HCT116 (cell line): ENCODE data around the gene KLHL25. TPM values are rescaled to one million over a fixed set of nuclear protein-coding genes. Genes with fewer than 3 reads are reported as not detected.
A peak's percentile ranks its signal among the peaks of the same experiment; 100 is the strongest.

Experiments
- ATAC-seq: fragments of 200-7000 bp; cut with Tn5 transposase; 2 replicates; pipeline ENCODE4 v1.9.1; 2020; ENCODE audit warnings: mild to moderate bottlenecking, moderate library complexity
- BruUV-seq: library from RNA; stranded (reverse); fragments of 400-500 nt; replicated peaks from 2 replicates; lab custom pipeline; 2021; lab: Mats Ljungman, UMichigan
- CTCF ChIA-PET: fragments of 300-600 bp; sonication (Branson Sonifier 250); formaldehyde crosslinking; loops from one replicate; lab custom pipeline; 2021; ENCODE audit warnings: antibody characterized with exemption; lab: Charles Lee
- POLR2A ChIA-PET: fragments of 300-600, 350-600 bp; sonication (Branson Sonifier 250); formaldehyde crosslinking; loops from one replicate; lab custom pipeline; 2021; ENCODE audit warnings: antibody characterized with exemption; lab: Charles Lee
- RAD21 ChIA-PET, 2 experiments: fragments of 300-600 bp; sonication (Branson Sonifier 250); formaldehyde crosslinking; loops; one replicate each; lab custom pipeline; 2023; ENCODE audit warnings: low total read pairs in 2 of 2; ENCODE audit not compliant: uncharacterized antibody in 2 of 2, unreplicated experiment in 2 of 2, low non-redundant PET in 1 of 2; lab: Charles Lee
- DNase-seq: peaks from one replicate; pipeline ENCODE4 v3.0.0-alpha.2; 2010; ENCODE audit warnings: low read depth, low spot score
- H2AFZ ChIP-seq: fragments of 200-600 bp; shearing (Covaris generic), sonication (generic); 2 replicates; pipeline ENCODE4 v1.6.1; 2017; ENCODE audit warnings: low read depth, mixed run types, mixed read lengths, antibody characterized with exemption, low read length; ENCODE audit not compliant: poor library complexity, severe bottlenecking
- H3K27ac ChIP-seq: 2 replicates; pipeline ENCODE4 v1.5.1; 2012; ENCODE audit warnings: low read depth, low read length
- H3K27me3 ChIP-seq: fragments of 200-600 bp; sonication (generic); 2 replicates; pipeline ENCODE4 v1.6.1; 2016; ENCODE audit warnings: mixed run types, low read length, mixed read lengths; ENCODE audit not compliant: insufficient read depth
- H3K36me3 ChIP-seq, 2 experiments: fragments of 200-500 bp in 1 of 2; fragments of 200-600 bp in 1 of 2; sonication (Bioruptor generic) in 1 of 2; sonication (generic) in 1 of 2; 2 replicates each; pipeline versions ENCODE4 v1.5.1 to v1.6.1; 2014 to 2016; ENCODE audit warnings: low read length in 2 of 2, inconsistent platforms in 1 of 2, mixed read lengths in 1 of 2, mixed run types in 1 of 2; ENCODE audit not compliant: insufficient read depth in 2 of 2, control insufficient read depth in 1 of 2
- H3K4me1 ChIP-seq, 2 experiments: fragments of 200-600 bp in 1 of 2; sonication (generic) in 1 of 2; 2 replicates each; pipeline versions ENCODE4 v1.5.1 to v1.6.1; 2012 to 2017; ENCODE audit warnings: low read length in 2 of 2, inconsistent platforms in 1 of 2, mild to moderate bottlenecking in 1 of 2, mixed read lengths in 1 of 2, mixed run types in 1 of 2, moderate library complexity in 1 of 2; ENCODE audit not compliant: insufficient read depth in 2 of 2, control insufficient read depth in 1 of 2
- H3K4me2 ChIP-seq: fragments of 200-600 bp; sonication (generic); 2 replicates; pipeline ENCODE4 v1.6.1; 2017; ENCODE audit warnings: mixed run types, low read length, mixed read lengths
- H3K4me3 ChIP-seq, 2 experiments: fragments of 200-600 bp in 1 of 2; sonication (generic) in 1 of 2; replicated peaks in 1 of 2; 2 replicates each; pipeline ENCODE4 v1.5.1; 2011 to 2016; ENCODE audit warnings: low read length in 2 of 2, control low read depth in 1 of 2, low read depth in 1 of 2, mild to moderate bottlenecking in 1 of 2, mixed read lengths in 1 of 2, mixed run types in 1 of 2
- H3K79me2 ChIP-seq: fragments of 200-600 bp; sonication (generic); 2 replicates; pipeline ENCODE4 v1.6.1; 2017; ENCODE audit warnings: mild to moderate bottlenecking, mixed run types, low read length, moderate library complexity, mixed read lengths; ENCODE audit not compliant: insufficient read depth
- H3K9ac ChIP-seq: fragments of 200-600 bp; sonication (generic); 2 replicates; pipeline ENCODE4 v1.6.1; 2016; ENCODE audit warnings: low read length, mixed read lengths
- H3K9me2 ChIP-seq: fragments of 200-600 bp; sonication (generic), shearing (Covaris generic); 2 replicates; pipeline ENCODE4 v1.6.1; 2017; ENCODE audit warnings: mixed run types, mild to moderate bottlenecking, moderate library complexity; ENCODE audit not compliant: insufficient read depth
- H3K9me3 ChIP-seq, 2 experiments: fragments of 200-500 bp in 1 of 2; fragments of 200-600 bp in 1 of 2; sonication (Bioruptor generic) in 1 of 2; sonication (generic) in 1 of 2; 2 replicates each; pipeline ENCODE4 v1.6.1; 2014 to 2017; ENCODE audit warnings: low read length in 2 of 2, mixed read lengths in 2 of 2, inconsistent platforms in 1 of 2, low read depth in 1 of 2, mild to moderate bottlenecking in 1 of 2, mixed run types in 1 of 2, moderate library complexity in 1 of 2; ENCODE audit not compliant: control insufficient read depth in 1 of 2, insufficient read depth in 1 of 2
- H4K20me1 ChIP-seq: fragments of 200-600 bp; sonication (generic), shearing (Covaris generic); 2 replicates; pipeline ENCODE4 v1.6.1; 2017; ENCODE audit warnings: mixed run types, mild to moderate bottlenecking, moderate library complexity; ENCODE audit not compliant: insufficient read depth
- SP1 ChIP-seq: IDR thresholded peaks from 2 replicates; pipeline ENCODE4 v1.6.1; 2012; ENCODE audit warnings: low read depth
- YY1 ChIP-seq: IDR thresholded peaks from 2 replicates; pipeline ENCODE4 v1.6.1; 2011; ENCODE audit warnings: low read length, low read depth, moderate library complexity, mild to moderate bottlenecking; ENCODE audit not compliant: insufficient replicate concordance; ENCODE audit errors: extremely low read depth
- intact Hi-C: fragments of 100-400 bp; cut with micrococcal nuclease; formaldehyde crosslinking; loops from 2 replicates; pipeline ENCODE4 v1.10.0; 2022
- total RNA-seq: library from RNA; stranded (reverse); gene quantifications from one replicate; pipeline ENCODE4 v1.2.1, GENCODE V29; 2021; ENCODE audit not compliant: unreplicated experiment
- TF ChIP-seq, protein P1 (sequence below): IDR thresholded peaks from 2 replicates; pipeline ENCODE4 v1.6.1; 2011; ENCODE audit warnings: mild to moderate bottlenecking, low read length, moderate library complexity; ENCODE audit not compliant: insufficient replicate concordance; ENCODE audit errors: extremely low read depth

Gene KLHL25
- total RNA-seq, 1 experiment from 2014 or later = 5.3 TPM

- TF ChIP-seq, protein P1, sequence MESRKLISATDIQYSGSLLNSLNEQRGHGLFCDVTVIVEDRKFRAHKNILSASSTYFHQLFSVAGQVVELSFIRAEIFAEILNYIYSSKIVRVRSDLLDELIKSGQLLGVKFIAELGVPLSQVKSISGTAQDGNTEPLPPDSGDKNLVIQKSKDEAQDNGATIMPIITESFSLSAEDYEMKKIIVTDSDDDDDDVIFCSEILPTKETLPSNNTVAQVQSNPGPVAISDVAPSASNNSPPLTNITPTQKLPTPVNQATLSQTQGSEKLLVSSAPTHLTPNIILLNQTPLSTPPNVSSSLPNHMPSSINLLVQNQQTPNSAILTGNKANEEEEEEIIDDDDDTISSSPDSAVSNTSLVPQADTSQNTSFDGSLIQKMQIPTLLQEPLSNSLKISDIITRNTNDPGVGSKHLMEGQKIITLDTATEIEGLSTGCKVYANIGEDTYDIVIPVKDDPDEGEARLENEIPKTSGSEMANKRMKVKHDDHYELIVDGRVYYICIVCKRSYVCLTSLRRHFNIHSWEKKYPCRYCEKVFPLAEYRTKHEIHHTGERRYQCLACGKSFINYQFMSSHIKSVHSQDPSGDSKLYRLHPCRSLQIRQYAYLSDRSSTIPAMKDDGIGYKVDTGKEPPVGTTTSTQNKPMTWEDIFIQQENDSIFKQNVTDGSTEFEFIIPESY = no peak
These were observed at the start of gene KLHL25 (continued) for GRCh38 chr15:85794598-85795336.

- no peak for ATAC-seq
- Histone ChIP-seq H3K79me2 (no peaks in the 10 kb centered on the region), H3K9me3 (no peaks in the 10 kb centered on the region), H3K9me2 (no peaks in the 10 kb centered on the region), H3K9ac (no peak overlapping the region), H3K27ac (no peak overlapping the region), H4K20me1 (no peaks in the 10 kb centered on the region), H3K27me3 (0 out of 2 replicates have a peak, but pooled peaks cover 8% of the 10 kb centered on the region), H2AFZ (peak overlapping the region; percentile 93), H3K36me3 (no peaks in the 10 kb centered on the region), H3K4me3 (peak overlapping the region in 1 of 2 experiments; percentile 52; a peak in 2 of 4 replicates), H3K4me1 (peaks cover 0 to 11% of the 10 kb centered on the region in 2 experiments; a peak in 3 of 4 replicates), H3K4me2 (peak overlapping the region; percentile 90)
- no peak for DNase-seq
- ChIA-PET POLR2A (no interaction called here), CTCF (interaction anchor here (0.9 to 2.6 kb wide), 7 partner anchors 9 to 544 kb away, joined by 4 to 14 read pairs (median 6); partner anchors contain the start of gene KLHL25), RAD21 (interaction anchor here in 1 of 2 experiments (1.0 kb wide), 1 partner anchor 54 kb away, joined by 3 read pairs; no protein-coding TSS in a partner anchor)
- BruUV-seq = no TSS peak
- no peak for TF ChIP-seq SP1
- no peak for TF ChIP-seq YY1
- intact Hi-C loops = loop anchor here (1.0 to 2.0 kb wide), 2 partner anchors 38 to 110 kb away; no protein-coding TSS in a partner anchor
These were observed 46.1 kb upstream of the KLHL25 start for GRCh38 chr15:85840802-85841152.
